B cell (primary cell): Measurements from ENCODE around the gene AMFR.

Experiments
- EZH2 ChIP-seq: IDR thresholded peaks from 2 replicates; pipeline ENCODE4 v1.6.1; 2012; ENCODE audit warnings: borderline replicate concordance, low read depth, mild to moderate bottlenecking, moderate library complexity, low read length; ENCODE audit not compliant: insufficient read depth, poor library complexity, severe bottlenecking
- TF ChIP-seq, protein P1 (sequence below): fragments of 200-600 bp; IDR thresholded peaks from one replicate; pipeline ENCODE4 v1.8.0; 2022; ENCODE audit warnings: antibody characterized with exemption, mild to moderate bottlenecking

DNA sequence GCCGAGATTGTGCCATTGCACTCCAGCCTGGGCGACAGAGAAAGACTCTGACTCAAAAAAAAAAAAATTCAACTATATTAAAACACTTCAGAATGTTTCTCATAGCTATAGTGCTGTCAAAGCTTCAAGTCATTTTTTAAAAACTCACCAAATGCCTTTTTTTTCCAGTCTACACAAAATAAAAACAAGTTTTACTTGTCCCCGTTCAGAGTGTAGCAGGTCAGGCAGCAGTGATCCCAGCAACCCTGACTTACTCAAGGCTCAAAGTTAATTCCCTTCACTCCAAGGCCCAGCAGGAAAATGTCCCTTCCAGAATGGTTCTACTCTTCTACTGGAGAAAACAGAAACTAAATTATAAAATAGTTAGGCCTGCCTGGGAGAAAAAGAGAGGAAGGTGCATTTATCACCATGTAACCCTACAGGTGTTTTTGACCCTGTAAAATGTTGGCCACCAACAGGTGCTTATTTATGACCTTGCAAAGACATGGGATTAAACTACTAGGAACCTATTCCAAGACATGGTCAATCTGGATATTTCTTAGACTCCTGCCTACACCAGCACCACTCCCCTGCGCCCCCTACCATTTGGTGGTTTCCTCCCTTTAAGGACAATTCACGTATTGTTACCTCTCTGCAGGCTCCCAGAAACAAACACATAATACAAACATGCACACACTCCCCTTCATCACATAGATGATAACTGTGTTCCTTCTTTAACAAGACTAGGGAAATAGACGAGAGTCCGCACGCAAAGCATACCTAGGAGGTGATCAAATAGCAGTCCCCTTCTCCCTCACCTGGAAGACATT is 5.4 kb downstream of the AMFR start:
- TF ChIP-seq, protein P1, sequence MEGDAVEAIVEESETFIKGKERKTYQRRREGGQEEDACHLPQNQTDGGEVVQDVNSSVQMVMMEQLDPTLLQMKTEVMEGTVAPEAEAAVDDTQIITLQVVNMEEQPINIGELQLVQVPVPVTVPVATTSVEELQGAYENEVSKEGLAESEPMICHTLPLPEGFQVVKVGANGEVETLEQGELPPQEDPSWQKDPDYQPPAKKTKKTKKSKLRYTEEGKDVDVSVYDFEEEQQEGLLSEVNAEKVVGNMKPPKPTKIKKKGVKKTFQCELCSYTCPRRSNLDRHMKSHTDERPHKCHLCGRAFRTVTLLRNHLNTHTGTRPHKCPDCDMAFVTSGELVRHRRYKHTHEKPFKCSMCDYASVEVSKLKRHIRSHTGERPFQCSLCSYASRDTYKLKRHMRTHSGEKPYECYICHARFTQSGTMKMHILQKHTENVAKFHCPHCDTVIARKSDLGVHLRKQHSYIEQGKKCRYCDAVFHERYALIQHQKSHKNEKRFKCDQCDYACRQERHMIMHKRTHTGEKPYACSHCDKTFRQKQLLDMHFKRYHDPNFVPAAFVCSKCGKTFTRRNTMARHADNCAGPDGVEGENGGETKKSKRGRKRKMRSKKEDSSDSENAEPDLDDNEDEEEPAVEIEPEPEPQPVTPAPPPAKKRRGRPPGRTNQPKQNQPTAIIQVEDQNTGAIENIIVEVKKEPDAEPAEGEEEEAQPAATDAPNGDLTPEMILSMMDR = no peak
- TF ChIP-seq EZH2 = no peak
